HG02938 (cell line): ENCODE measurements around the gene ZNF101.
"Not testable (repeated sequence)": the region's sequence is repeated elsewhere in the genome, so short reads cannot be mapped to it uniquely, and the experiment has no call there.

Source experiments
- ATAC-seq: cut with Tn5 transposase; IDR thresholded peaks from one replicate; pipeline ENCODE4 v1.9.1; 2021; ENCODE audit warnings: mild to moderate bottlenecking, moderate library complexity; ENCODE audit not compliant: unreplicated experiment

Gene ZNF101

GRCh38 chr19:19659646-19660245 lies 8.9 kb upstream of the ZNF101 start:
- ATAC-seq: no peak

GRCh38 chr19:19661141-19661674 lies 7.4 kb upstream of the ZNF101 start:
- ATAC-seq: no peak

GRCh38 chr19:19661675-19662251 lies 6.9 kb upstream of the ZNF101 start:
- peak; percentile 33 for ATAC-seq

- ATAC-seq: no peak
These were observed 6.3 kb upstream of the ZNF101 start for GRCh38 chr19:19662344-19662743.

- peak; percentile 18 for ATAC-seq
These were observed 5.8 kb upstream of the ZNF101 start for GRCh38 chr19:19662871-19663255.

- ATAC-seq: peak; percentile 70
These were observed 5.2 kb upstream of the ZNF101 start, which contains the start of gene ATP13A1 for GRCh38 chr19:19663256-19664120. ATP13A1 (minus strand) TSS chr19:19663676; CDS start chr19:19663666, 10 bp downstream.

- ATAC-seq: not testable (repeated sequence)
These were observed 3.2 kb upstream of the ZNF101 start for GRCh38 chr19:19665420-19665948.

- no peak for ATAC-seq
These were observed 1.5 kb downstream of the ZNF101 start for GRCh38 chr19:19670070-19670551.

- no peak for ATAC-seq
These were observed 4.2 kb downstream of the ZNF101 start for GRCh38 chr19:19672816-19673215.

- ATAC-seq: no peak
These were observed 5.7 kb downstream of the ZNF101 start for GRCh38 chr19:19674315-19674714.

- no peak for ATAC-seq
These were observed 8.9 kb downstream of the ZNF101 start for GRCh38 chr19:19677579-19677978.

- no peak for ATAC-seq
These were observed 10.8 kb downstream of the ZNF101 start for GRCh38 chr19:19679176-19680073.

GRCh38 chr19:19686119-19686518 lies 17.5 kb downstream of the ZNF101 start:
- not testable (repeated sequence) for ATAC-seq

- ATAC-seq: no peak
These were observed 17.9 kb downstream of the ZNF101 start for GRCh38 chr19:19686580-19686979.

- ATAC-seq: no peak
These were observed 18.5 kb downstream of the ZNF101 start for GRCh38 chr19:19687090-19687489.

- ATAC-seq: not testable (repeated sequence)
These were observed 20.4 kb downstream of the ZNF101 start for GRCh38 chr19:19689023-19689422.

GRCh38 chr19:19691683-19692082 lies 23.0 kb downstream of the ZNF101 start:
- no peak for ATAC-seq

GRCh38 chr19:19696386-19696785 lies 27.7 kb downstream of the ZNF101 start:
- no peak for ATAC-seq

GRCh38 chr19:19697589-19697988 lies 28.9 kb downstream of the ZNF101 start:
- ATAC-seq: no peak

- ATAC-seq: not testable (repeated sequence)
These were observed 31.9 kb downstream of the ZNF101 start for GRCh38 chr19:19700493-19700892.
